Measurements from ENCODE around the gene ACTN1. TPM values are rescaled to one million over a fixed set of nuclear protein-coding genes. Genes with fewer than 3 reads are reported as not detected.

The ACTN1 gene
- total and polyA plus RNA-seq, 5 experiments from 2014 or later: 144 to 436 (median 333) TPM

- H3K27ac Mint-ChIP-seq: peak overlapping the region; percentile 29 to 94 (median 78)
- peaks cover 10 to 83% (median 39%) of the 10 kb centered on the region in 3 donors for H3K36me3 Mint-ChIP-seq
- POLR2A ChIA-PET: interaction anchor here (0.8 to 1.4 kb wide), 2 partner anchors 12 to 56 kb away, joined by 3 to 4 read pairs; no protein-coding TSS in a partner anchor
- no peak for ATAC-seq
- peak in 1 of 10 donors; percentile 38 for DNase-seq
- peaks cover 41 to 93% (median 76%) of the 10 kb centered on the region in 4 donors for H3K4me1 Mint-ChIP-seq
- H3K4me3 Mint-ChIP-seq: peak overlapping the region in 2 of 10 donors; percentile 14 to 19
- H3K9me3 Mint-ChIP-seq: peaks cover 0 to 13% (median 7%) of the 10 kb centered on the region in 9 donors
- H3K27me3 Mint-ChIP-seq: no peaks in the 10 kb centered on the region
These were observed 57.4 kb downstream of the ACTN1 start for GRCh38 chr14:68921666-68922065.

DNA sequence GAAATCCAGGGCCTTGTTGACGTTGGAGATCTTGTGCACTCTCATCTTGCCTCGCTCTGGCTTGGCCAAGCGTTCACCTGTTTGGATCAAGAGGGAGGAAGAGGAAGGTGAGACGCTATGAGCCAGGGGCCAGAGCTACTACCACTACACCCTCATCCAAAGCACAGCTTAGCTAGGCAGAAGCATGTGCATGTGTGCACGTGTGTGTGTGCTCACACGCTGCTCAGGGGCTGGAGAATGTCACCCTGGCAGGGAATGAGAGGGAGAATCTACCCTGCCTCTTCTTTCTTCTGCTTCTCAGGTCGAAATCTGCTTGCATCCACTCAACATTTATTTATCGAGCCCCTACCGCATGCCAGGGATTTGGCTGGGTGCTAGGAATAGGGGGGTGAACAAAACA lies 58.1 kb downstream of the ACTN1 start:
- POLR2A ChIA-PET: no interaction called here
- H3K4me3 Mint-ChIP-seq: peak overlapping the region in 2 of 10 donors; percentile 3 to 10
- peak overlapping the region; percentile 1 to 94 (median 80) for H3K27ac Mint-ChIP-seq
- no peak for ATAC-seq
- peaks cover 0 to 11% (median 3%) of the 10 kb centered on the region in 9 donors for H3K9me3 Mint-ChIP-seq
- H3K27me3 Mint-ChIP-seq: no peaks in the 10 kb centered on the region
- H3K4me1 Mint-ChIP-seq: peaks cover 38 to 90% (median 74%) of the 10 kb centered on the region in 4 donors
- peak in 1 of 10 donors; percentile 9 for DNase-seq
- peaks cover 9 to 88% (median 33%) of the 10 kb centered on the region in 3 donors for H3K36me3 Mint-ChIP-seq

DNA sequence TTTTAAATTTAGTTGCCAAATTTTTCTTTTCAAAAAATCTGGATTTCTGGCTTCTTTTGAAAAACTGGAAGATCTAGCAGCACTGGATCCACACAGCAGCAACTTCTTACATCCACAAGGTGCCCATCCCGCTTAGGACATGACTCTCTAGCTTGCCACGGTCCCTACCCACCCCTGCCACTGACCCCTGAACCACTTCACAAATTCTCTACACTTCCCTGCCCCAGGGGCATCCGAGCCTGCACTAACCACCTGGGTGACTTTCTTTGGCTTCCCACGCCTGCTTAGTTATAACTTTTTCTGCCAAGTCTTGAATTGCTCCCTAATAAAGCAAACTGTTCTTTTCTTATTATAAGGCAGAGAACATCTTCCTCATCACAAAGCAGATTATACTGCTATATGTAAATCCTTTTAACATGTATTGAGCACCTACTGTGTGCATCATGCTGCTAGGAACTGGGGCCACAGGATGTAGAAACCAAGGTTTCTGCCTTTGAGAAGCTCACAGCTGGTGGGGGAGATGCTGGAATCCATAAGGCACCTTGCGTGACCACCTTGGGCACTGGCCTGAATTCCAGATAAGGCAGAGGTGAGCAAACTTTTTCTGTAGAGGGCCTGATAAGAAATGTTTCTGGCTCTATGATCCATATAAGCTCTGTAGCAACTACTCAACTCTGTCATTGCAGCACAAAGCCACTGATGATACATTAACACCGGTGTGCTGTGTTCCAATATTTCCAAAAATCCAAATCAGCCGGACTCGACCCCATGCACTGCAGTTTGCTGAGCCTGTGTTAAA lies 59.8 kb downstream of the ACTN1 start:
- peaks cover 4 to 86% (median 24%) of the 10 kb centered on the region in 3 donors for H3K36me3 Mint-ChIP-seq
- peaks cover 32 to 85% (median 67%) of the 10 kb centered on the region in 4 donors for H3K4me1 Mint-ChIP-seq
- ATAC-seq (no peak), DNase-seq (no peak)
- no peaks in the 10 kb centered on the region for H3K27me3 Mint-ChIP-seq
- H3K27ac Mint-ChIP-seq: peak overlapping the region; percentile 73 to 98 (median 90)
- H3K9me3 Mint-ChIP-seq: no peaks in the 10 kb centered on the region
- peak overlapping the region; percentile 31 to 86 (median 70) for H3K4me3 Mint-ChIP-seq
- POLR2A ChIA-PET: interaction anchor here (0.6 to 3.3 kb wide), 9 partner anchors 9 to 90 kb away, joined by 3 to 13 read pairs (median 4); partner anchors contain the start of gene ACTN1

DNA sequence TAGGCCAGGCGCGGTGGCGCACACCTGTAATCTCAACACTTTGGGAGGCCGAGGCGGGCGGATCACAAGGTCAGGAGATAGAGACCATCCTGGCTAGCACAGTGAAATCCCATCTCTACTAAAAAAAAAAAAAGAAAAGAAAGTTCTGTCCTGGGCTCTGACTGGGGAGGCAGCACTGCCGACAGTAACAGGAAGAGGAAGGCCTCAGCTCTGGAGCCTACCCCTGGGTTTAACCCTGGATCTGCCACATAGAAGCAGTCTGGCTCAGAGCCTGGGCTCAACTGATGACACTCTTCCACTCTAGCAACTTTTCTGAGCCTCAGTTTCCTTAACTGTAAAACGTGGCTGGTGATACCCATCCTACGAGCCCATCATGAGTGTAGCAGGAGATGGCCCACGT lies 60.5 kb downstream of the ACTN1 start:
- no peaks in the 10 kb centered on the region for H3K27me3 Mint-ChIP-seq
- DNase-seq: peak in 4 of 10 donors; percentile 10 to 45 (median 28)
- H3K4me1 Mint-ChIP-seq: peaks cover 29 to 85% (median 67%) of the 10 kb centered on the region in 4 donors
- peak overlapping the region; percentile 73 to 98 (median 90) for H3K27ac Mint-ChIP-seq
- peak overlapping the region; percentile 15 to 86 (median 60) for H3K4me3 Mint-ChIP-seq
- ATAC-seq: peak; percentile 77 to 89
- H3K9me3 Mint-ChIP-seq: no peaks in the 10 kb centered on the region
- H3K36me3 Mint-ChIP-seq: peaks cover 0 to 85% (median 22%) of the 10 kb centered on the region in 3 donors
- POLR2A ChIA-PET: interaction anchor here (0.6 to 3.3 kb wide), 10 partner anchors 10 to 75 kb away, joined by 3 to 13 read pairs (median 4); partner anchors contain the start of gene ACTN1

DNA sequence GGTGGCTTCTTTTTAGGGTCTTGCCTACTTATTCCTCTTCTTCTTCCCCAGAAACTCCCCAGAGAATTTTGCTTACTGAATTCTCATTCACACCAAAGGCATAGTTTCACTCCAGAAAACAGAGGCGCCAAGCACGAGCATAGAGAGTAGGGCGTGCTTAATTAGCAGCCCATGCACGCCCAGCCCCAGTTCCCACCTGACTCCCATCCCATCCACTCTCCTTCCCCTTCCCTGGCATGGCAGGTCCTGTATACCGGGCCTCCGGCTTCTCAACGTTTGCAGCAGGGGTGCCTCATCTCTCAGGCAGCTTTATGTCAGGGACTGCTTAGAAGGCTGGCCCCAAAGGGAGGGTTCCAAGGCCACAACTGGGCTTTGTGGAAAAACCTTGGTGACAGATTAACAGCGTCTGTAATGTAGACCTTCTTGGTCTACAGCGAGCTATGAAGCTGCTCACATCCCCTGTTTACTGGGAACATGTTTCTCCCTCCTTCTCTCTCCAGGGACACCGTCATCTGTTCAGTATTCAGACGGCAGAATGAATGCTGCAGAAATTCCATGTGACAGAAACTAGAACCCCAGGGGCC lies 62.7 kb downstream of the ACTN1 start:
- POLR2A ChIA-PET: interaction anchor here (0.8 to 3.3 kb wide), 3 partner anchors 9 to 70 kb away, joined by 3 to 20 read pairs (median 4); no protein-coding TSS in a partner anchor
- ATAC-seq (no peak), DNase-seq (no peak)
- Mint-ChIP-seq H3K27ac (peak overlapping the region; percentile 4 to 94 (median 78)), H3K9me3 (no peaks in the 10 kb centered on the region), H3K36me3 (peaks cover 0 to 90% (median 22%) of the 10 kb centered on the region in 3 donors), H3K4me1 (peaks cover 31 to 86% (median 72%) of the 10 kb centered on the region in 4 donors), H3K4me3 (peak overlapping the region in 2 of 10 donors; percentile 22 to 30), H3K27me3 (no peaks in the 10 kb centered on the region)

DNA sequence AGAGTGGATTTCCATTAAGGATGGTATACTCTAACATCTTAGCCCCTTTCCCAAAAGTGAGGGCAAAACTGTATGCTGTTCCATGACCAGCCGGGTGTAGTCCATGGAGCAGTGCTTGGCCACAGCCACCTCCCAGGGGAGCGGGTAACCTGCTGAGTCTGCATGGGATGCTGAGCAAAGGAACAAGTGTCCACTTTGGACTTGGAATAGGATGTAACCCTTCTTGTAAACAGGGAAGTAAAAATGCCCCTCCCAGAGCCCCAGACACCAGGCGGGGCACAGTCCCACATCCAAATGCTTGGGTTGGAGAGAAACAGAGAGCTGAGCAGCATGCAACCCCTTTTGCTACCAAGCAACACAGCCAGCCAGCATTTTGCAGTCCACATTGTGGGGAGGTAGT lies 65.6 kb downstream of the ACTN1 start:
- H3K36me3 Mint-ChIP-seq: peaks cover 0 to 91% (median 22%) of the 10 kb centered on the region in 3 donors

GRCh38 chr14:68911594-68912227 lies 67.4 kb downstream of the ACTN1 start:
- Mint-ChIP-seq H3K27me3 (no peaks in the 10 kb centered on the region), H3K9me3 (no peaks in the 10 kb centered on the region), H3K4me1 (peaks cover 19 to 75% (median 54%) of the 10 kb centered on the region in 4 donors), H3K36me3 (peaks cover 0 to 91% (median 15%) of the 10 kb centered on the region in 3 donors), H3K4me3 (peak overlapping the region in 5 of 10 donors; percentile 8 to 26 (median 17)), H3K27ac (peak overlapping the region; percentile 57 to 96 (median 82))
- peak; percentile 98 to 99 for ATAC-seq
- peak; percentile 64 to 92 (median 81) for DNase-seq
- POLR2A ChIA-PET: interaction anchor here (0.6 to 1.6 kb wide), 9 partner anchors 37 to 196 kb away, joined by 3 to 6 read pairs (median 3); no protein-coding TSS in a partner anchor

More for the DNA sequence above, 65.6 kb downstream of the ACTN1 start:
- H3K9me3 Mint-ChIP-seq: no peaks in the 10 kb centered on the region
- no peaks in the 10 kb centered on the region for H3K27me3 Mint-ChIP-seq
- ATAC-seq (no peak), DNase-seq (no peak)
- peak overlapping the region; percentile 71 to 96 (median 82) for H3K27ac Mint-ChIP-seq
- POLR2A ChIA-PET: interaction anchor here (0.8 to 1.6 kb wide), 2 partner anchors 57 to 67 kb away, joined by 3 to 5 read pairs; no protein-coding TSS in a partner anchor
- H3K4me1 Mint-ChIP-seq: peaks cover 23 to 80% (median 61%) of the 10 kb centered on the region in 4 donors
- H3K4me3 Mint-ChIP-seq: peak overlapping the region in 1 of 10 donors; percentile 10

- H3K4me3 Mint-ChIP-seq: no peak overlapping the region
- DNase-seq (peak in 1 of 10 donors; percentile 13), ATAC-seq (no peak)
- H3K9me3 Mint-ChIP-seq: no peaks in the 10 kb centered on the region
- peaks cover 0 to 92% (median 14%) of the 10 kb centered on the region in 3 donors for H3K36me3 Mint-ChIP-seq
- H3K27me3 Mint-ChIP-seq: no peaks in the 10 kb centered on the region
- peak overlapping the region in 6 of 10 donors; percentile 31 to 82 (median 69) for H3K27ac Mint-ChIP-seq
- peaks cover 21 to 72% (median 50%) of the 10 kb centered on the region in 4 donors for H3K4me1 Mint-ChIP-seq
- POLR2A ChIA-PET: interaction anchor here (1.3 kb wide), 1 partner anchor 76 kb away, joined by 4 read pairs; no protein-coding TSS in a partner anchor
These were observed 68.6 kb downstream of the ACTN1 start for GRCh38 chr14:68910540-68910939.

GRCh38 chr14:68908803-68909202 lies 70.3 kb downstream of the ACTN1 start:
- no peaks in the 10 kb centered on the region for H3K27me3 Mint-ChIP-seq
- no peaks in the 10 kb centered on the region for H3K9me3 Mint-ChIP-seq
- peaks cover 17 to 60% (median 36%) of the 10 kb centered on the region in 4 donors for H3K4me1 Mint-ChIP-seq
- H3K27ac Mint-ChIP-seq: peak overlapping the region in 4 of 10 donors; percentile 18 to 86 (median 42)
- POLR2A ChIA-PET: no interaction called here
- H3K4me3 Mint-ChIP-seq: no peak overlapping the region
- ATAC-seq (no peak), DNase-seq (no peak)
- H3K36me3 Mint-ChIP-seq: peaks cover 0 to 94% (median 22%) of the 10 kb centered on the region in 3 donors

DNA sequence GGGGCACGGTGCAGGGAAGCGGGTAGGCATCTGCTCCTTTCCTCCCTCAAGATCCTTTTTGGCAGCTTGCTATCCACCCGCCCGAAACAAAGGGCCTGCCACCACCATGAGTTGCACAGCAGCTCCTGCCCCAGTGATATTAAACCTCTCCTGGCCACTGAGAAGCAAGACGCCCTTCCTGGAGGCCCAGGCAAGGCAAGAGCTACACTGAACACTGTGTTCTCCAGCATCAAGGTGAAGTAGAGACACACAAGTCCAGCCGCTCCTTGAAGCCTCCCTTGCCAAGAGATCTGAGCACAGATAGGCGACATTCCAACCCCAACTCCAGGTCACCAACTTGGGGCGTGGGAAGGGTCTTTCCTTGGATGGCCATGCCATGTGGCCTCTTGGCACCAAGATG lies 70.9 kb downstream of the ACTN1 start:
- POLR2A ChIA-PET: no interaction called here
- H3K27ac Mint-ChIP-seq: peak overlapping the region in 4 of 10 donors; percentile 34 to 65 (median 50)
- peaks cover 14 to 54% (median 30%) of the 10 kb centered on the region in 4 donors for H3K4me1 Mint-ChIP-seq
- no peaks in the 10 kb centered on the region for H3K9me3 Mint-ChIP-seq
- H3K27me3 Mint-ChIP-seq: no peaks in the 10 kb centered on the region
- H3K4me3 Mint-ChIP-seq: no peak overlapping the region
- DNase-seq (no peak), ATAC-seq (no peak)
- H3K36me3 Mint-ChIP-seq: peaks cover 0 to 94% (median 22%) of the 10 kb centered on the region in 3 donors

DNA sequence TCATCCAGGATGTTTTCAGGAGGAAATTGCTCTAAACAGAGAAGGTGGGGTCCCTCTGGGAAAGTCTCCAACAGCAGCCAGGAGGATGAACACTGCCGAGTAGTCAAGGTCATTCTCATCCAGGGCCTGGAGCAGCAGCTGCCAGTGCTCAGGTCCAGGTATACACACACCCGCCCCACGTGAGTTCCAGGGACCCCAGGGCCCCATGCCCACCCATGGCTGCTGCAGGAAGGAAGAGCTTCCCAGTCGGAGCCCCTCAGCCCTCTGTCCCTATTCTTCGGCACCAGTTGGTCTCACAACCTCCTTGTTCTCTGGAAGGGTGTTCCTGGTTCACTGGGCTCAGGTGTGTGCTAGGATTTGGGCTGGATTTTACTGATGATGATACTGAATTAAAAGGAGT lies 72.7 kb downstream of the ACTN1 start:
- Mint-ChIP-seq H3K27me3 (no peaks in the 10 kb centered on the region), H3K36me3 (peaks cover 0 to 97% (median 26%) of the 10 kb centered on the region in 3 donors), H3K4me3 (no peak overlapping the region), H3K27ac (peak overlapping the region in 1 of 10 donors; percentile 91), H3K9me3 (no peaks in the 10 kb centered on the region), H3K4me1 (peaks cover 8 to 40% (median 14%) of the 10 kb centered on the region in 4 donors)
- ATAC-seq: no peak
- DNase-seq: no peak
- POLR2A ChIA-PET: no interaction called here
